H1 (cell line): ENCODE results near the gene ILKAP. TPM values are rescaled to one million over a fixed set of nuclear protein-coding genes. Genes with fewer than 3 reads are reported as not detected.

Experiments used
- CTCF ChIA-PET: fragments of 300-600 bp; sonication (Branson Sonifier 250); formaldehyde crosslinking; loops from one replicate; lab custom pipeline; 2021; ENCODE audit not compliant: partially characterized antibody; lab: Charles Lee
- POLR2A ChIA-PET: fragments of 300-600 bp; sonication (Branson Sonifier 250); formaldehyde crosslinking; loops from one replicate; lab custom pipeline; 2021; ENCODE audit warnings: inconsistent platforms; ENCODE audit not compliant: partially characterized antibody; lab: Charles Lee
- DNase-seq, 2 experiments: peaks; one replicate each; pipeline versions ENCODE4 v3.0.0 to v3.0.0-alpha.2; 2010 to 2022; ENCODE audit warnings: low spot score in 2 of 2, low read depth in 1 of 2, mixed read lengths in 1 of 2
- FAIRE-seq: peaks from 2 replicates; lab custom pipeline; 2011; peaks lifted over from hg19 to GRCh38; lab: Jason Lieb, UNC
- H2AFZ ChIP-seq: 2 replicates; pipeline ENCODE4 v1.8.1; 2012; ENCODE audit warnings: low read length, inconsistent platforms
- H2AK5ac ChIP-seq: 2 replicates; pipeline ENCODE4 v1.6.1; 2013; ENCODE audit warnings: low read depth, low read length
- H2BK120ac ChIP-seq: replicated peaks from 2 replicates; pipeline ENCODE3; 2013; ENCODE audit warnings: low read depth, low read length, inconsistent platforms
- H2BK12ac ChIP-seq: 2 replicates; pipeline ENCODE4 v1.6.1; 2013; ENCODE audit warnings: low read depth, low read length
- H2BK15ac ChIP-seq: 2 replicates; pipeline ENCODE4 v1.6.1; 2013; ENCODE audit warnings: low read length
- H2BK20ac ChIP-seq: 2 replicates; pipeline ENCODE4 v1.6.1; 2013; ENCODE audit warnings: low read length
- H2BK5ac ChIP-seq: 2 replicates; pipeline ENCODE4 v1.6.1; 2013; ENCODE audit warnings: low read depth, low read length
- H3K14ac ChIP-seq: 2 replicates; pipeline ENCODE4 v1.6.1; 2013; ENCODE audit warnings: inconsistent platforms; ENCODE audit not compliant: insufficient read length
- H3K18ac ChIP-seq: 2 replicates; pipeline ENCODE4 v1.6.1; 2013; ENCODE audit warnings: low read length; ENCODE audit errors: extremely low read depth
- H3K23ac ChIP-seq: 2 replicates; pipeline ENCODE4 v1.6.1; 2013; ENCODE audit warnings: inconsistent platforms; ENCODE audit not compliant: insufficient read length
- H3K23me2 ChIP-seq: 2 replicates; pipeline ENCODE4 v1.6.1; 2013; ENCODE audit warnings: low read depth, low read length
- H3K27ac ChIP-seq: 2 replicates; pipeline ENCODE4 v1.6.1; 2011; ENCODE audit warnings: low read depth, low read length, inconsistent platforms
- H3K27me3 ChIP-seq, 4 experiments: replicated peaks in 1 of 4; 1 replicate in 1 of 4; 2 replicates in 3 of 4; pipeline versions ENCODE4 v1.6.1 to v1.8.1; 2011 to 2013; ENCODE audit warnings: low read length in 3 of 4, mild to moderate bottlenecking in 3 of 4, inconsistent platforms in 2 of 4, mixed read lengths in 2 of 4, moderate library complexity in 1 of 4; ENCODE audit not compliant: control insufficient read depth in 3 of 4, insufficient read depth in 3 of 4; ENCODE audit errors: extremely low read depth in 1 of 4
- H3K36me3 ChIP-seq, 4 experiments: 2 replicates each; pipeline versions ENCODE4 v1.6.1 to v1.8.1; 2011 to 2013; ENCODE audit warnings: mild to moderate bottlenecking in 4 of 4, low read length in 3 of 4, moderate library complexity in 2 of 4, control low read depth in 1 of 4, inconsistent platforms in 1 of 4; ENCODE audit not compliant: insufficient read depth in 4 of 4, control insufficient read depth in 2 of 4
- H3K4ac ChIP-seq: replicated peaks from 2 replicates; pipeline ENCODE3; 2013; ENCODE audit warnings: low read length, low read depth, mixed read lengths, inconsistent platforms; ENCODE audit not compliant: insufficient read length
- H3K4me1 ChIP-seq, 4 experiments: replicated peaks in 1 of 4; 1 replicate in 1 of 4; 2 replicates in 3 of 4; pipeline versions ENCODE4 v1.6.1 to v1.8.1; 2011 to 2013; ENCODE audit warnings: low read length in 3 of 4, inconsistent platforms in 2 of 4, mixed read lengths in 1 of 4; ENCODE audit not compliant: insufficient read depth in 4 of 4, control insufficient read depth in 3 of 4
- H3K4me2 ChIP-seq, 2 experiments: 2 replicates each; pipeline versions ENCODE4 v1.6.1 to v1.8.1; 2011 to 2013; ENCODE audit warnings: low read depth in 2 of 2, low read length in 2 of 2, control low read depth in 1 of 2, inconsistent platforms in 1 of 2, mild to moderate bottlenecking in 1 of 2; ENCODE audit not compliant: insufficient read depth in 1 of 2
- H3K4me3 ChIP-seq, 4 experiments: fragments of 200-600, 300-600 bp in 1 of 4; sonication (generic), shearing (Covaris generic), sonication (Bioruptor Twin) in 1 of 4; 2 replicates each; pipeline versions ENCODE4 v1.5.1 to v1.8.1; 2011 to 2016; ENCODE audit warnings: low read length in 4 of 4, low read depth in 3 of 4, control low read depth in 2 of 4, inconsistent platforms in 2 of 4, mild to moderate bottlenecking in 2 of 4, mixed read lengths in 1 of 4, moderate library complexity in 1 of 4; ENCODE audit not compliant: insufficient read depth in 2 of 4; ENCODE audit errors: extremely low read depth in 1 of 4
- H3K56ac ChIP-seq: replicated peaks from 2 replicates; pipeline ENCODE3; 2013; ENCODE audit warnings: low read depth, mild to moderate bottlenecking, mixed read lengths, low read length, inconsistent platforms; ENCODE audit not compliant: insufficient read length
- H3K79me1 ChIP-seq: 2 replicates; pipeline ENCODE4 v1.6.1; 2013; ENCODE audit warnings: low read depth, low read length, control low read depth
- H3K79me2 ChIP-seq, 2 experiments: 2 replicates each; pipeline versions ENCODE4 v1.6.1 to v1.8.1; 2012 to 2013; ENCODE audit warnings: low read length in 2 of 2, mild to moderate bottlenecking in 2 of 2, inconsistent platforms in 1 of 2; ENCODE audit not compliant: insufficient read depth in 2 of 2, control insufficient read depth in 1 of 2
- H3K9ac ChIP-seq, 4 experiments: replicated peaks in 1 of 4; 1 replicate in 1 of 4; 2 replicates in 3 of 4; pipeline versions ENCODE4 v1.6.1 to v1.8.1; 2011 to 2013; ENCODE audit warnings: low read depth in 3 of 4, low read length in 3 of 4, control low read depth in 2 of 4, mild to moderate bottlenecking in 2 of 4, moderate library complexity in 2 of 4, inconsistent platforms in 1 of 4; ENCODE audit errors: extremely low read depth in 1 of 4
- H3K9me3 ChIP-seq, 2 experiments: 2 replicates each; pipeline versions ENCODE4 v1.6.1 to v1.8.1; 2012 to 2013; ENCODE audit warnings: mild to moderate bottlenecking in 2 of 2, moderate library complexity in 2 of 2, control low read depth in 1 of 2, inconsistent platforms in 1 of 2, low read depth in 1 of 2, low read length in 1 of 2, mixed read lengths in 1 of 2; ENCODE audit not compliant: insufficient read depth in 2 of 2
- H4K20me1 ChIP-seq, 2 experiments: replicated peaks in 1 of 2; 2 replicates each; pipeline versions ENCODE3 to v1.8.1; 2011 to 2013; ENCODE audit warnings: inconsistent platforms in 2 of 2, low read length in 2 of 2, mild to moderate bottlenecking in 1 of 2; ENCODE audit not compliant: insufficient read depth in 2 of 2, control insufficient read depth in 1 of 2
- H4K5ac ChIP-seq: 2 replicates; pipeline ENCODE4 v1.6.1; 2013; ENCODE audit warnings: low read length, low read depth, mixed read lengths, inconsistent platforms; ENCODE audit not compliant: insufficient read length
- H4K8ac ChIP-seq: 2 replicates; pipeline ENCODE4 v1.8.0; 2013; ENCODE audit warnings: mild to moderate bottlenecking, moderate library complexity, low read length, inconsistent platforms; ENCODE audit not compliant: insufficient read depth; ENCODE audit errors: extremely low read depth
- H4K91ac ChIP-seq: replicated peaks from 2 replicates; pipeline ENCODE3; 2013; ENCODE audit warnings: low read length, mixed read lengths, inconsistent platforms; ENCODE audit not compliant: insufficient read length
- POLR2AphosphoS5 ChIP-seq: IDR thresholded peaks from 2 replicates; pipeline ENCODE4 v1.6.1; 2011; ENCODE audit warnings: low read depth, low read length
- WGBS, 2 experiments: shearing (Covaris generic) in 1 of 2; methylation state at CpG; one replicate each; pipeline versions ENCODE4 v1.1.6 to v1.1.7; 2013 to 2015; ENCODE audit warnings: low lambda C conversion rate in 2 of 2, mixed read lengths in 2 of 2, inconsistent platforms in 1 of 2, low coverage in 1 of 2, missing lambda C conversion rate in 1 of 2; ENCODE audit not compliant: insufficient replicate concordance in 2 of 2, insufficient coverage in 1 of 2, insufficient read length in 1 of 2; ENCODE audit errors: extremely low coverage in 1 of 2, missing lambda C conversion rate in 1 of 2; 5-methylcytosine and 5-hydroxymethylcytosine counted together
- polyA plus RNA-seq, 7 experiments: library from polyadenylated mRNA; depleted of rRNA in 3 of 7; stranded (reverse) in 5 of 7; unstranded in 2 of 7; fragments of >200 nt in 5 of 7; fragments of 200-250 nt in 2 of 7; gene quantifications; 1 replicate in 5 of 7; 2 replicates in 1 of 7; 4 replicates in 1 of 7; pipeline versions ENCODE4 v1.2.1 to v1.2.3, GENCODE V29; 2011 to 2013; ENCODE audit warnings: missing spikeins in 2 of 7, mixed read lengths in 2 of 7
- total RNA-seq: library from RNA; stranded (reverse); fragmentation: NEBNext Ultra II Directional; extraction: Animal tissue kit (Norgen Biotek cat#: 25700); gene quantifications from 2 replicates; pipeline ENCODE4 v1.2.1, GENCODE V29; 2021

Gene ILKAP
- total and polyA plus RNA-seq, 2 of the 8 experiments (the other 6 are each of a cell fraction or from before 2014, with no cell fraction given), result 23.5 to 33.8 TPM

DNA sequence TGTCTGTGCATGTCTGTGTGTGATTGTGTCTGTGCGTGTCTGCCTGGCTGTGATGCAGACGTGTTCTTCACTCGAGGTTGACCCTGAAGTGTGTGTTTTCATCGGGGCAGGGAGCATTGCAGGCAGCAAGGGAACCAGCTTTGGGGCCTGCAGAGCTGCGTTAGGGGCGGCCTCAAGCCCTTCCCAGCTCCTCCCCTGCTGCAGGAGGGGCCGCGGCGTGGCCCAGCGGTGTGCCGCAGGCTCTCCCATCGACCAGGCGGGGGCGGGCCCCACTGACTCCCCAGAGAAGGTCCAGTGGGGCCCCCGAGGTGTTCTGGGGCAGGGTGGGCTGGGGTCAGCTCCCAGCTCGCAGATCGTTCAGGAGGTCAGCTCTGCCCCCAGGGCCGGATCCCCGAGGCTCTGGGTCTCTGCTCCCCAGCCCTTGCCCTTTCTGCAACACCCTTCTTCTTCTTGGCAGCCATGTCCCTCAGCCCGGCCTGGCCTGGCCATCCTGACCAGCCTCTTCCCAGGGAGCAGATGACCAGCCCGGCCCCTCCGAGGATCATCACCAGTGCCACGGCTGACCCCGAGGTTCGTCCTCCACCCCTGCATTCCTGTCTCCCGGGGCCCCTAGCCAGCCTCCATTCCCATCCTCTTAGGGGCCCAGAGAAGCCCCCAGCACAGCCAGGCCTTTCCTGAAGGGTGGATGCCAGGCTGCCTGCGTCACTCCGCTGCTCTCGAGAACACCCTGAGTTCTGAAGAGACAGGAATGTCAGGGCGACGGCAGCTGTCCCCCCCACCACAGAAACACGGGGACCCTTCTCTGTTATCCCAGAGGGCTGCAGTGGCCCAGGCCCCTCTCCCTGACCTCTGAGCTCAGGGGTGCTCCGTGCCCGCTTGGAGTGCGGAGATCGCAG lies 76.1 kb downstream of the ILKAP start:
- peak overlapping the region in 1 of 2 experiments; percentile 9; a peak in 1 of 4 replicates for H3K4me2 ChIP-seq
- 80% methylated on average over 20 of the region's 36 CpGs; no CpG with 5 or more reads in 1 of the 2 experiments for WGBS, 2 experiments
- no peak overlapping the region for H4K8ac ChIP-seq
- H3K9me3 ChIP-seq, result 0 out of 4 replicates have a peak, but pooled peaks cover 0 to 4% of the 10 kb centered on the region in 2 experiments
- H2BK5ac ChIP-seq, result no peak overlapping the region
- no peak overlapping the region for H2BK120ac ChIP-seq
- H3K79me1 ChIP-seq, result no peaks in the 10 kb centered on the region
- H3K4me3 ChIP-seq, result no peak overlapping the region
- H3K79me2 ChIP-seq, result no peaks in the 10 kb centered on the region
- H3K36me3 ChIP-seq, result no peaks in the 10 kb centered on the region; a peak in 1 of 8 replicates
- H3K14ac ChIP-seq, result no peak overlapping the region
- peaks cover 15% of the 10 kb centered on the region for H3K23me2 ChIP-seq
- no peaks in the 10 kb centered on the region for H3K27me3 ChIP-seq
- H4K5ac ChIP-seq, result no peak overlapping the region
- TF ChIP-seq POLR2AphosphoS5, result no peak
- TF ChIP-seq, all 59 proteins: peak for 0
- Histone ChIP-seq H2AK5ac (peak overlapping the region; percentile 69; the same call in 1 of the 2 replicates), H2BK12ac (0 out of 2 replicates have a peak overlapping the region, but pooled peaks have one; percentile 27), H3K23ac (no peak overlapping the region), H4K91ac (peak overlapping the region; percentile 95), H3K56ac (peak overlapping the region; percentile 69), H3K4me1 (peaks cover 0 to 13% (median 0%) of the 10 kb centered on the region in 4 experiments; a peak in 2 of 7 replicates), H4K20me1 (peaks cover 0 to 14% of the 10 kb centered on the region in 2 experiments), H3K4ac (peak overlapping the region; percentile 78), H2BK20ac (no peak overlapping the region), H2AFZ (no peak overlapping the region), H2BK15ac (peak overlapping the region; percentile 48), H3K27ac (no peak overlapping the region), H3K9ac (no peak overlapping the region), H3K18ac (no peak overlapping the region; the same call in 1 of the 2 replicates)
- DNase-seq (no peak), FAIRE-seq (no peak)
- POLR2A ChIA-PET, result interaction anchor here (1.4 kb wide), 1 partner anchor 33 kb away, joined by 5 read pairs; no protein-coding TSS in a partner anchor
- CTCF ChIA-PET, result interaction anchor here (0.8 to 5.3 kb wide), 9 partner anchors 10 to 203 kb away, joined by 3 to 41 read pairs (median 4); partner anchors contain the start of gene KLHL30
